Posterior vena cava (tissue), 2 donors: Measurements from ENCODE around the gene CDR2. TPM values are rescaled to one million over a fixed set of nuclear protein-coding genes. Genes with fewer than 3 reads are reported as not detected.
"Not testable (repeated sequence)": the region's sequence is repeated elsewhere in the genome, so short reads cannot be mapped to it uniquely, and the experiment has no call there.

Source experiments
- DNase-seq: peaks from one replicate; pipeline ENCODE4 v3.0.0-alpha.2; 2020; ENCODE audit warnings: low spot score
- intact Hi-C, 2 donors: fragments of 100-400 bp; cut with DNase I; formaldehyde crosslinking; loops; one replicate each; pipeline versions ENCODE4 v1.14.1 to v1.14.2; 2022 to 2023
- long read RNA-seq, 2 donors: library from polyadenylated mRNA; unstranded; transcript quantifications; one replicate each; pipeline ENCODE4 v2.0.0, GENCODE V29; 2020 to 2021
- total RNA-seq, 2 donors: library from RNA; stranded (reverse); fragmentation: NEBNext Ultra II Directional; extraction: Animal tissue kit (Norgen Biotek cat#: 25700); gene quantifications; one replicate each; pipeline ENCODE4 v1.2.1, GENCODE V29; 2021
- donor health status: DM: yes; HTN: yes; CAD: no.
- donor health status: DM: yes; HTN: yes; CAD: no.

The CDR2 gene
- total RNA-seq, result 10 to 100 TPM; 28.9 to 40.0 TPM
- long read RNA-seq, donor 1, transcript CDR2-201 (5 exons, 2,702 nt), result major isoform, 19 of 28 reads
- long read RNA-seq, donor 1, partial matches to known transcripts, result 2 of 28 reads
- long read RNA-seq, donor 1, other reads (novel, unspliced or antisense), result 6 of 28 reads
- long read RNA-seq, donor 2, partial matches to known transcripts, result 1 of 19 reads
- long read RNA-seq, donor 2, other reads (novel, unspliced or antisense), result 14 of 19 reads

DNA sequence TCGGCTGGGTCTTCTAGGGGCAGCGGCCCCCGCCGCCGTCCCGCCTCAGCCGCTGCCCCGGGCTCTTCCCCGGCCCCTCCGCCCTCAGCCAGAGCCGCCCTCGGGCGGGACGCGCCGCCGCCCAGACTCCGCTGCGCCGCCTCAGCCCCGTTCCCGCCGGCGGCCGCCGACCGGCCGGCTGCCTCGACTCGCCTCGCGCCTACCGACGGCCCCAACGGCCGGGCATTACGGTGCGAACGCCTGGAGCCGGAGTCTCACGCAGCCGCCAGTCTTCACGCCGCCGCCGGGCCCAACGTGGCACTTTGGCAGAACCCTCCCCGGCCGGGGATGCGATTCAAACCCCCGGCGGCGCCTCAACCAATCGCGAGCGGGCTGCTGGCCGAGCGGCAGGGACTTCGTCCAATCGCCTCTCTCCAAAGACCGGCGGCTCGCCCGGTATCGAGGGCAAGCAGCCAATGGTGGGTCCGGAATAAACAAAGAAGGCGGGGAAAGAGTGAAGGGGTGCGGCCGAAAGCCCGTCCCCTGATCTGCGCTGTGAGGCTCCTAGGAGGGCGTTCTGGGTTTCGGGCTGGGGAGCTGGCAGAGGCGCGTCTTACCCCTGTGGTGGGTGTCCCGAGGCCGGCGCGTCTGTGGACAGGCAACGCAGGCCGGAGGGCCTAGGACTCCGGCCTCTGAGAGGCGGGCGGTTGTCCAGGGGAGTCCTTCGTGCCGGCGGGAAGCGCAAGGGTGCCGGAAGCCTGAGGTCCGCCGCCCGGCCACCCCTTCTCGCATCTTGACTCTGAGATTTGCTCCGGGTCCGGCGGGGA is at the start of gene CDR2:
Gene CDR2 (minus strand): TSS at position 309 of the 806 bp plus-strand sequence. CDS start 310 bp downstream, outside the sequence.
- intact Hi-C loops, result no loop called here
- peak; percentile 100 for DNase-seq

- intact Hi-C loops, result no loop called here
Measured at GRCh38 chr16:22423716-22424115, 49.3 kb upstream of the CDR2 start.

GRCh38 chr16:22421136-22421535 is 46.7 kb upstream of the CDR2 start:
- DNase-seq, result no peak
- intact Hi-C loops, result no loop called here

More at GRCh38 chr16:22423716-22424115, 49.3 kb upstream of the CDR2 start:
- DNase-seq, result no peak

- intact Hi-C loops, result no loop called here
- no peak for DNase-seq
Measured at GRCh38 chr16:22420606-22421135, 46.3 kb upstream of the CDR2 start.

- DNase-seq, result no peak
- intact Hi-C loops, result no loop called here
Measured at GRCh38 chr16:22419908-22420307, 45.5 kb upstream of the CDR2 start.

GRCh38 chr16:22418826-22419225 is 44.4 kb upstream of the CDR2 start:
- no peak for DNase-seq
- intact Hi-C loops, result no loop called here

DNA sequence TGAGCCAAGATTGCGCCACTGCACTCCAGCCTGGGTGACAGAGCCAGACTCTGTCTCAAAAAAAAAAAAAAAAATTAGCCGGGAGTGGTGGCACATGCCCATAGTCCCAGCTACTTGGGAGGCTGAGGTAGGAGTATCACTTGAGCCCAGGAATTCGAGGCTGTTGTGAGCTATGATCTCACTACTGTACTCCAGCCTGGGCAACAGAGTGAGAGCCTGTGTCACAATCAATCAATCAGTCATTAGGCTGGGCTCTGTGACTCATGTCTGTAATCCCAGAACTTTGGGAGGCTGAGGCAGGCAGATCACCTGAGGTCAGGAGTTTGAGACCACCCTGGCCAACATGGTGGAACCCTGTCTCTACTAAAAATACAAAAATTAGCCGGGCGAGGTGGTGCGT is 43.4 kb upstream of the CDR2 start:
- intact Hi-C loops, DNase-seq: not testable (repeated sequence)

GRCh38 chr16:22417019-22417418 is 42.6 kb upstream of the CDR2 start:
- intact Hi-C loops, result no loop called here
- DNase-seq, result no peak

GRCh38 chr16:22413819-22414218 is 39.4 kb upstream of the CDR2 start:
- intact Hi-C loops, result no loop called here

GRCh38 chr16:22407486-22407885 is 33.1 kb upstream of the CDR2 start:
- intact Hi-C loops, result no loop called here

More at GRCh38 chr16:22413819-22414218, 39.4 kb upstream of the CDR2 start:
- no peak for DNase-seq

DNA sequence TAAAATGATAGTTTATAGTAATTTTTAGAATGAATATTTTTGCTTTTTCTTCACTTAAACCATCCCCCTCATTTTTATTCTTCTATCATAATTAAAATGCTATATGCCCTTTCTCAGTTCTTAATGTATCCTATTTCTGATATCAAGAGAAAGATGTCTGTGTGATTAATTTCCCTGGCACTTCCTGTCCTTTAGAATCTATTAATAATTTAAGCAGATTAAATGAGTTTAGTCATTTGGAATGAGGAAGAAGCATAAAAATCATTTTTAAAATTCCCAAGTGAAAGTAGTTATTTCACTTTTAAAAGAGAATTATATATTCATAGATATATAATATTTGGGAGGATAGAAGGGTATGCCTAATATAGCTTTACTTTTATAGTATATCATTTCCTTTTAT is 27.8 kb upstream of the CDR2 start:
- intact Hi-C loops, result no loop called here
- no peak for DNase-seq

More at GRCh38 chr16:22407486-22407885, 33.1 kb upstream of the CDR2 start:
- DNase-seq, result no peak

GRCh38 chr16:22400900-22401299 is 26.5 kb upstream of the CDR2 start:
- intact Hi-C loops, result no loop called here

DNA sequence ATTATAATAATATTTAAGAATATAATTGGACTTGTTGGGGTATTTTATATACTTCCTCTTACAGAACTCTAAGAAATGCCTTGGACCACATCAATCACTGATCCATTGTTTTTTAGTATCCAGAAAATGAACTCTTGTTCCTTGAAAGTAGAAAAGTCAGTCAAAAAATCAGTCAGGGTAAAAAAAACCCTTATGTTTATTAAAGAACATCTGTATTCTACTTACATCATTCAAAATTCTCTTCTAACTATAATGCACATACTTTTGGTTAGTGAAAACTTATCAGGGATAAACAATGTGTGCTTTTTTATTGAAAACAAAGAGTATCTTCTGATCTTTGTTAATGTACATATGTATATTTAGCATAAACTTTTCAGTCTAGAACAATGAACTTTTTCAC is 23.5 kb upstream of the CDR2 start:
- no peak for DNase-seq

More at GRCh38 chr16:22400900-22401299, 26.5 kb upstream of the CDR2 start:
- DNase-seq, result no peak

GRCh38 chr16:22397464-22397863 is 23.0 kb upstream of the CDR2 start:
- DNase-seq, result no peak
- intact Hi-C loops, result no loop called here

More for the DNA sequence above, 23.5 kb upstream of the CDR2 start:
- intact Hi-C loops, result no loop called here

GRCh38 chr16:22395960-22396359 is 21.5 kb upstream of the CDR2 start:
- DNase-seq, result no peak
- intact Hi-C loops, result no loop called here

GRCh38 chr16:22394121-22394520 is 19.7 kb upstream of the CDR2 start:
- intact Hi-C loops, result no loop called here
- DNase-seq, result no peak

DNA sequence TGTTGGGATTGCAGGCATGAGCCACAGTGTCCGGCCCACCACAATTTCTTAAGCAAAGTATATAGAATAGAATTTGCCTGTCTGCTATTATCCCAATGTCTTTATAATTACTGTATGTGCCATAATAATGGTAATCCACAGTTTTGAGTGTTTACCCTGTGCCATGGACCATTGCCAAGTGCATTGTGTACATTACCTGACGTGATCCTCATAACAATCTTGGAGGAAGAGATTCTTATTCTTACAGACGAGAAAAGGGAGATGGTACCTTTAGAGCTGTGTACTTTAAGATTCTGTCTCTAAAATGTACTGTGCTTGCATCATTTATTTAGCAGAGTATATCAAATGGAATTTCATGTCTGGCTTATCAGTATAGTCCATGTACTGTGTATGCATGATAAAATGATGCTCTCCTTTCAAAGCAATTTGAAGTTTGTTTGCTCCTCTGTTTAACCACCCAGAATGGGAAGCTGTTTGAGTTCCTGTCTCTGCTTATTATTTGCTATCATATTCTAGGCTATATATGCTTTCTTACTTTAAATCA is 13.8 kb upstream of the CDR2 start:
- intact Hi-C loops, result no loop called here

GRCh38 chr16:22386976-22387375 is 12.6 kb upstream of the CDR2 start:
- intact Hi-C loops, result no loop called here
- no peak for DNase-seq

More for the DNA sequence above, 13.8 kb upstream of the CDR2 start:
- DNase-seq, result no peak

DNA sequence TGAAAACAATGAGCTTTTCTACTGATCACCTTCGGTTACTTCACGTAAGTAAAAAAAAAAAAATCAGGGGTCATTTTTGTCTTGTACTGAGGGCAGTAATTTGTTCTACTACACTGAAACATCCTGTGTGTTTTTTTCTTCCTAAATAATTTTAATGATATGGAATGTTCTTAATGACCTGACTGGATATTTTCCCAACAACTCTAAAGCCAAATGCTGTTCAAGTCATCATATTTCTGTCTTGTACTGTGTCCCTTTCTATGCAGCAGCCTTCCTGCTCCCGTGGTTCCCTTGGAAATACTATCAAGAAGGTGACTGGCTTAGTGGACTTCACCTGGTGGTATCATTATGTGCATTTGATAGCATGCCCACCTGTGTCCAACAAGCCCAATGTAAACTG is 10.8 kb upstream of the CDR2 start:
- no peak for DNase-seq
- intact Hi-C loops, result no loop called here

- no peak for DNase-seq
- intact Hi-C loops, result no loop called here
Measured at GRCh38 chr16:22383827-22384226, 9.4 kb upstream of the CDR2 start.
